ENCODE data around the gene SERPINA4.

GRCh38 chr14:94586635-94587034 is 25.4 kb downstream of the SERPINA4 start:
- TF ChIP-seq, protein P1, sequence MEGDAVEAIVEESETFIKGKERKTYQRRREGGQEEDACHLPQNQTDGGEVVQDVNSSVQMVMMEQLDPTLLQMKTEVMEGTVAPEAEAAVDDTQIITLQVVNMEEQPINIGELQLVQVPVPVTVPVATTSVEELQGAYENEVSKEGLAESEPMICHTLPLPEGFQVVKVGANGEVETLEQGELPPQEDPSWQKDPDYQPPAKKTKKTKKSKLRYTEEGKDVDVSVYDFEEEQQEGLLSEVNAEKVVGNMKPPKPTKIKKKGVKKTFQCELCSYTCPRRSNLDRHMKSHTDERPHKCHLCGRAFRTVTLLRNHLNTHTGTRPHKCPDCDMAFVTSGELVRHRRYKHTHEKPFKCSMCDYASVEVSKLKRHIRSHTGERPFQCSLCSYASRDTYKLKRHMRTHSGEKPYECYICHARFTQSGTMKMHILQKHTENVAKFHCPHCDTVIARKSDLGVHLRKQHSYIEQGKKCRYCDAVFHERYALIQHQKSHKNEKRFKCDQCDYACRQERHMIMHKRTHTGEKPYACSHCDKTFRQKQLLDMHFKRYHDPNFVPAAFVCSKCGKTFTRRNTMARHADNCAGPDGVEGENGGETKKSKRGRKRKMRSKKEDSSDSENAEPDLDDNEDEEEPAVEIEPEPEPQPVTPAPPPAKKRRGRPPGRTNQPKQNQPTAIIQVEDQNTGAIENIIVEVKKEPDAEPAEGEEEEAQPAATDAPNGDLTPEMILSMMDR (IDR thresholded peaks at IDR 0.05 in 4 of 5, conservative IDR thresholded peaks at IDR 0.05 in 1 of 5), result no peak
- no peak for TF ChIP-seq POLR2A (IDR thresholded peaks at IDR 0.05)
